HepG2 (cell line): ENCODE measurements around the gene ATG5. TPM values are rescaled to one million over a fixed set of nuclear protein-coding genes. Genes with fewer than 3 reads are reported as not detected.

Source experiments
- ATAD3A ChIP-seq: sonication (generic); formaldehyde crosslinking; IDR thresholded peaks from 2 replicates; pipeline ENCODE4 v1.4.0; 2020; ENCODE audit warnings: missing genetic modification reagents
- DNMT1 ChIP-seq: sonication (generic); formaldehyde crosslinking; IDR thresholded peaks from 2 replicates; pipeline ENCODE4 v1.5.1; 2020; ENCODE audit warnings: mild to moderate bottlenecking, missing genetic modification reagents
- GATA4 ChIP-seq: sonication (generic); IDR thresholded peaks from 2 replicates; pipeline ENCODE4 v1.6.1; 2016; ENCODE audit warnings: antibody characterized with exemption, low read depth, borderline replicate concordance
- HNF4A ChIP-seq: sonication (generic); formaldehyde crosslinking; IDR thresholded peaks from 2 replicates; pipeline ENCODE4 v1.4.0; 2020; ENCODE audit warnings: missing genetic modification reagents
- KAT2B ChIP-seq: fragments of 150-350 bp; IDR thresholded peaks from 2 replicates; pipeline ENCODE4 v1.6.1; 2014; ENCODE audit warnings: low read depth, low read length, borderline replicate concordance
- KDM1A ChIP-seq: IDR thresholded peaks from 2 replicates; pipeline ENCODE4 v1.6.1; 2016; ENCODE audit warnings: missing compliant biosample characterization
- NFKBIZ ChIP-seq: IDR thresholded peaks from 2 replicates; pipeline ENCODE4 v1.6.1; 2018; ENCODE audit warnings: missing genetic modification reagents, missing compliant biosample characterization
- ZNF264 ChIP-seq: sonication (generic); formaldehyde crosslinking; IDR thresholded peaks from 2 replicates; pipeline ENCODE4 v1.4.0; 2020; ENCODE audit warnings: missing genetic modification reagents
- ZNF30 ChIP-seq: sonication (generic); formaldehyde crosslinking; IDR thresholded peaks from 2 replicates; pipeline ENCODE4 v1.5.0; 2020; ENCODE audit warnings: mild to moderate bottlenecking, missing genetic modification reagents
- ZNF431 ChIP-seq: sonication (generic); formaldehyde crosslinking; IDR thresholded peaks from 2 replicates; pipeline ENCODE4 v1.9.0; 2022; ENCODE audit warnings: missing genetic modification reagents, low read depth, mild to moderate bottlenecking, borderline replicate concordance
- ZSCAN29 ChIP-seq: sonication (generic); formaldehyde crosslinking; conservative IDR thresholded peaks from 2 replicates; pipeline ENCODE4 v1.4.0; 2020; ENCODE audit warnings: mild to moderate bottlenecking, missing genetic modification reagents
- polyA plus RNA-seq, 8 experiments: library from polyadenylated mRNA; depleted of rRNA in 3 of 8; stranded (reverse) in 7 of 8; unstranded in 1 of 8; fragments of >200 nt; fragmentation: Illumina TruSeq in 4 of 8; extraction: Trizol in 4 of 8; gene quantifications; 2 replicates each; pipeline versions ENCODE4 v1.2.1 to v1.2.3, GENCODE V29; 2011 to 2016; ENCODE audit warnings: low read depth in 4 of 8, missing spikeins in 1 of 8, mixed read lengths in 1 of 8; ENCODE audit not compliant: insufficient read depth in 1 of 8
- total RNA-seq, 5 experiments: library from RNA; depleted of rRNA; stranded (reverse); fragments of >200 nt; fragmentation: Illumina TruSeq; extraction: Trizol; gene quantifications; 2 replicates each; pipeline ENCODE4 v1.2.3, GENCODE V29; 2016; ENCODE audit warnings: low read depth in 1 of 5
- TF ChIP-seq, protein P1 (sequence below): sonication (generic); formaldehyde crosslinking; IDR thresholded peaks from 2 replicates; pipeline ENCODE4 v1.5.1; 2020; ENCODE audit warnings: mild to moderate bottlenecking, missing genetic modification reagents, borderline replicate concordance
- TF ChIP-seq, protein P2 (sequence below): sonication (generic); formaldehyde crosslinking; IDR thresholded peaks from 2 replicates; pipeline ENCODE4 v1.8.0; 2022; ENCODE audit warnings: low read depth, missing genetic modification reagents
- TF ChIP-seq, protein P3 (sequence below): sonication (generic); formaldehyde crosslinking; IDR thresholded peaks from 2 replicates; pipeline ENCODE4 v1.5.0; 2020; ENCODE audit warnings: missing genetic modification reagents
- TF ChIP-seq, protein P4 (sequence below): sonication (generic); formaldehyde crosslinking; IDR thresholded peaks from 2 replicates; pipeline ENCODE4 v1.4.0; 2020; ENCODE audit warnings: mild to moderate bottlenecking, missing genetic modification reagents
- TF ChIP-seq, protein P5 (sequence below): sonication (generic); formaldehyde crosslinking; IDR thresholded peaks from 2 replicates; pipeline ENCODE4 v1.4.0; 2020; ENCODE audit warnings: mild to moderate bottlenecking, missing genetic modification reagents
- TF ChIP-seq, protein P6 (sequence below): sonication (generic); formaldehyde crosslinking; IDR thresholded peaks from 2 replicates; pipeline ENCODE4 v1.5.0; 2020; ENCODE audit warnings: missing genetic modification reagents

Gene ATG5
- total and polyA plus RNA-seq, 2 of the 13 experiments (the other 11 are each of a cell fraction or from before 2014, with no cell fraction given): 21.3 to 48.0 TPM

DNA sequence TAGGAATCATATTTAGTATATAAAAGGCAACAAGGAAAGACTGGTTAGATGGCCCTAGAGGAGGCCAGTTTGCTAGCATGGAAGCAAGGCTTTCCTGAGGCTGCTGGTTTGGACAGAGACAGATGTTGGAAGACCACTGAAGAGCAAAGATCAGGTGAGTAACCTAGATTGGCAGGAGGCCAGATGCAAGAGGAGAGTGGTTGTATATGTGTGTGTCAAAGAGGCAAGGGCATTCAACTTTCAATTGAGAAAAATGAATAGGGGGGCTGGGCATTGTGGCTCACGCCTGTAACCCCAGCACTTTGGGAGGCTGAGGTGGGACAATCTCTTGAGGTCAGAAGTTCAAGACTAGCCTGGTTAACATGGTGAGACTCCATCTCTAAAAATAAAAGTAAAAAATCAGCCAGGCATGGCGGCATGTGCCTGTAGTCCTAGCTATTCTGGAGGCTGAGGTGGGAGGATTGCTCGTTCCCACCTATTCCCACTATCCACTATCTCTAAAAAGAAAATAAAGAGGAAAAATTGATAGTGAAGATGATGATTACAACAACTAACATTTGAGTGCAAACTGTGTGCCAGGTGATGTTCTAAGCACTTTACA, 159.6 kb downstream of the ATG5 start (continued):
- TF ChIP-seq, protein P1, sequence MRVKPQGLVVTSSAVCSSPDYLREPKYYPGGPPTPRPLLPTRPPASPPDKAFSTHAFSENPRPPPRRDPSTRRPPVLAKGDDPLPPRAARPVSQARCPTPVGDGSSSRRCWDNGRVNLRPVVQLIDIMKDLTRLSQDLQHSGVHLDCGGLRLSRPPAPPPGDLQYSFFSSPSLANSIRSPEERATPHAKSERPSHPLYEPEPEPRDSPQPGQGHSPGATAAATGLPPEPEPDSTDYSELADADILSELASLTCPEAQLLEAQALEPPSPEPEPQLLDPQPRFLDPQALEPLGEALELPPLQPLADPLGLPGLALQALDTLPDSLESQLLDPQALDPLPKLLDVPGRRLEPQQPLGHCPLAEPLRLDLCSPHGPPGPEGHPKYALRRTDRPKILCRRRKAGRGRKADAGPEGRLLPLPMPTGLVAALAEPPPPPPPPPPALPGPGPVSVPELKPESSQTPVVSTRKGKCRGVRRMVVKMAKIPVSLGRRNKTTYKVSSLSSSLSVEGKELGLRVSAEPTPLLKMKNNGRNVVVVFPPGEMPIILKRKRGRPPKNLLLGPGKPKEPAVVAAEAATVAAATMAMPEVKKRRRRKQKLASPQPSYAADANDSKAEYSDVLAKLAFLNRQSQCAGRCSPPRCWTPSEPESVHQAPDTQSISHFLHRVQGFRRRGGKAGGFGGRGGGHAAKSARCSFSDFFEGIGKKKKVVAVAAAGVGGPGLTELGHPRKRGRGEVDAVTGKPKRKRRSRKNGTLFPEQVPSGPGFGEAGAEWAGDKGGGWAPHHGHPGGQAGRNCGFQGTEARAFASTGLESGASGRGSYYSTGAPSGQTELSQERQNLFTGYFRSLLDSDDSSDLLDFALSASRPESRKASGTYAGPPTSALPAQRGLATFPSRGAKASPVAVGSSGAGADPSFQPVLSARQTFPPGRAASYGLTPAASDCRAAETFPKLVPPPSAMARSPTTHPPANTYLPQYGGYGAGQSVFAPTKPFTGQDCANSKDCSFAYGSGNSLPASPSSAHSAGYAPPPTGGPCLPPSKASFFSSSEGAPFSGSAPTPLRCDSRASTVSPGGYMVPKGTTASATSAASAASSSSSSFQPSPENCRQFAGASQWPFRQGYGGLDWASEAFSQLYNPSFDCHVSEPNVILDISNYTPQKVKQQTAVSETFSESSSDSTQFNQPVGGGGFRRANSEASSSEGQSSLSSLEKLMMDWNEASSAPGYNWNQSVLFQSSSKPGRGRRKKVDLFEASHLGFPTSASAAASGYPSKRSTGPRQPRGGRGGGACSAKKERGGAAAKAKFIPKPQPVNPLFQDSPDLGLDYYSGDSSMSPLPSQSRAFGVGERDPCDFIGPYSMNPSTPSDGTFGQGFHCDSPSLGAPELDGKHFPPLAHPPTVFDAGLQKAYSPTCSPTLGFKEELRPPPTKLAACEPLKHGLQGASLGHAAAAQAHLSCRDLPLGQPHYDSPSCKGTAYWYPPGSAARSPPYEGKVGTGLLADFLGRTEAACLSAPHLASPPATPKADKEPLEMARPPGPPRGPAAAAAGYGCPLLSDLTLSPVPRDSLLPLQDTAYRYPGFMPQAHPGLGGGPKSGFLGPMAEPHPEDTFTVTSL (CRISPR knock-in tag): no peak
- TF ChIP-seq ZSCAN29: no peak
- TF ChIP-seq, protein P2, sequence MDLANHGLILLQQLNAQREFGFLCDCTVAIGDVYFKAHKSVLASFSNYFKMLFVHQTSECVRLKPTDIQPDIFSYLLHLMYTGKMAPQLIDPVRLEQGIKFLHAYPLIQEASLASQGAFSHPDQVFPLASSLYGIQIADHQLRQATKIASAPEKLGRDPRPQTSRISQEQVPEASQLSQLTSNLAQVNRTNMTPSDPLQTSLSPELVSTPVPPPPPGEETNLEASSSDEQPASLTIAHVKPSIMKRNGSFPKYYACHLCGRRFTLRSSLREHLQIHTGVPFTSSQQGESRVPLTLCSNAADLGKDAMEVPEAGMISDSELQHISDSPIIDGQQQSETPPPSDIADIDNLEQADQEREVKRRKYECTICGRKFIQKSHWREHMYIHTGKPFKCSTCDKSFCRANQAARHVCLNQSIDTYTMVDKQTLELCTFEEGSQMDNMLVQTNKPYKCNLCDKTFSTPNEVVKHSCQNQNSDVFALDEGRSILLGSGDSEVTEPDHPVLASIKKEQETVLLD (CRISPR knock-in tag): no peak
- no peak for TF ChIP-seq ZNF264 (CRISPR knock-in tag)
- TF ChIP-seq ZNF431 (CRISPR knock-in tag): no peak
- peak; percentile 62; the same call in 1 of the 2 replicates for TF ChIP-seq HNF4A
- no peak for TF ChIP-seq KDM1A (CRISPR knock-in tag)
- TF ChIP-seq NFKBIZ (CRISPR knock-in tag): no peak
- TF ChIP-seq DNMT1 (CRISPR knock-in tag): no peak
- TF ChIP-seq, protein P3, sequence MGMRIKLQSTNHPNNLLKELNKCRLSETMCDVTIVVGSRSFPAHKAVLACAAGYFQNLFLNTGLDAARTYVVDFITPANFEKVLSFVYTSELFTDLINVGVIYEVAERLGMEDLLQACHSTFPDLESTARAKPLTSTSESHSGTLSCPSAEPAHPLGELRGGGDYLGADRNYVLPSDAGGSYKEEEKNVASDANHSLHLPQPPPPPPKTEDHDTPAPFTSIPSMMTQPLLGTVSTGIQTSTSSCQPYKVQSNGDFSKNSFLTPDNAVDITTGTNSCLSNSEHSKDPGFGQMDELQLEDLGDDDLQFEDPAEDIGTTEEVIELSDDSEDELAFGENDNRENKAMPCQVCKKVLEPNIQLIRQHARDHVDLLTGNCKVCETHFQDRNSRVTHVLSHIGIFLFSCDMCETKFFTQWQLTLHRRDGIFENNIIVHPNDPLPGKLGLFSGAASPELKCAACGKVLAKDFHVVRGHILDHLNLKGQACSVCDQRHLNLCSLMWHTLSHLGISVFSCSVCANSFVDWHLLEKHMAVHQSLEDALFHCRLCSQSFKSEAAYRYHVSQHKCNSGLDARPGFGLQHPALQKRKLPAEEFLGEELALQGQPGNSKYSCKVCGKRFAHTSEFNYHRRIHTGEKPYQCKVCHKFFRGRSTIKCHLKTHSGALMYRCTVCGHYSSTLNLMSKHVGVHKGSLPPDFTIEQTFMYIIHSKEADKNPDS (CRISPR knock-in tag): no peak
- TF ChIP-seq, protein P4, sequence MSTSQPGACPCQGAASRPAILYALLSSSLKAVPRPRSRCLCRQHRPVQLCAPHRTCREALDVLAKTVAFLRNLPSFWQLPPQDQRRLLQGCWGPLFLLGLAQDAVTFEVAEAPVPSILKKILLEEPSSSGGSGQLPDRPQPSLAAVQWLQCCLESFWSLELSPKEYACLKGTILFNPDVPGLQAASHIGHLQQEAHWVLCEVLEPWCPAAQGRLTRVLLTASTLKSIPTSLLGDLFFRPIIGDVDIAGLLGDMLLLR: no peak
- TF ChIP-seq, protein P5, sequence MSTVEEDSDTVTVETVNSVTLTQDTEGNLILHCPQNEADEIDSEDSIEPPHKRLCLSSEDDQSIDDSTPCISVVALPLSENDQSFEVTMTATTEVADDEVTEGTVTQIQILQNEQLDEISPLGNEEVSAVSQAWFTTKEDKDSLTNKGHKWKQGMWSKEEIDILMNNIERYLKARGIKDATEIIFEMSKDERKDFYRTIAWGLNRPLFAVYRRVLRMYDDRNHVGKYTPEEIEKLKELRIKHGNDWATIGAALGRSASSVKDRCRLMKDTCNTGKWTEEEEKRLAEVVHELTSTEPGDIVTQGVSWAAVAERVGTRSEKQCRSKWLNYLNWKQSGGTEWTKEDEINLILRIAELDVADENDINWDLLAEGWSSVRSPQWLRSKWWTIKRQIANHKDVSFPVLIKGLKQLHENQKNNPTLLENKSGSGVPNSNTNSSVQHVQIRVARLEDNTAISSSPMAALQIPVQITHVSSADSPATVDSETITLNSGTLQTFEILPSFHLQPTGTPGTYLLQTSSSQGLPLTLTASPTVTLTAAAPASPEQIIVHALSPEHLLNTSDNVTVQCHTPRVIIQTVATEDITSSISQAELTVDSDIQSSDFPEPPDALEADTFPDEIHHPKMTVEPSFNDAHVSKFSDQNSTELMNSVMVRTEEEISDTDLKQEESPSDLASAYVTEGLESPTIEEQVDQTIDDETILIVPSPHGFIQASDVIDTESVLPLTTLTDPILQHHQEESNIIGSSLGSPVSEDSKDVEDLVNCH: no peak
- TF ChIP-seq ATAD3A: no peak
- TF ChIP-seq KAT2B: no peak
- TF ChIP-seq GATA4: no peak
- TF ChIP-seq ZNF30 (CRISPR knock-in tag): no peak
- TF ChIP-seq, protein P6, sequence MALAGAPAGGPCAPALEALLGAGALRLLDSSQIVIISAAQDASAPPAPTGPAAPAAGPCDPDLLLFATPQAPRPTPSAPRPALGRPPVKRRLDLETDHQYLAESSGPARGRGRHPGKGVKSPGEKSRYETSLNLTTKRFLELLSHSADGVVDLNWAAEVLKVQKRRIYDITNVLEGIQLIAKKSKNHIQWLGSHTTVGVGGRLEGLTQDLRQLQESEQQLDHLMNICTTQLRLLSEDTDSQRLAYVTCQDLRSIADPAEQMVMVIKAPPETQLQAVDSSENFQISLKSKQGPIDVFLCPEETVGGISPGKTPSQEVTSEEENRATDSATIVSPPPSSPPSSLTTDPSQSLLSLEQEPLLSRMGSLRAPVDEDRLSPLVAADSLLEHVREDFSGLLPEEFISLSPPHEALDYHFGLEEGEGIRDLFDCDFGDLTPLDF (CRISPR knock-in tag): no peak
